Endothelial cell (in vitro differentiated cells): ENCODE results near the gene ADAMTS20. TPM values are rescaled to one million over a fixed set of nuclear protein-coding genes. Genes with fewer than 3 reads are reported as not detected.

Experiments used
- DNase-seq: peaks from one replicate; pipeline ENCODE4 v3.0.0; 2021; ENCODE audit warnings: low spot score
- H3K27ac Mint-ChIP-seq: one replicate; pipeline ENCODE4 v1.8.0; 2021; ENCODE audit warnings: mixed read lengths, inconsistent platforms; ENCODE audit not compliant: unreplicated experiment
- H3K27me3 Mint-ChIP-seq: one replicate; pipeline ENCODE4 v1.8.0; 2021; ENCODE audit warnings: mild to moderate bottlenecking, moderate library complexity, mixed read lengths, inconsistent platforms; ENCODE audit not compliant: unreplicated experiment
- H3K36me3 Mint-ChIP-seq: one replicate; pipeline ENCODE4 v1.8.0; 2021; ENCODE audit warnings: mild to moderate bottlenecking, low read depth, mixed read lengths, inconsistent platforms; ENCODE audit not compliant: unreplicated experiment
- H3K4me1 Mint-ChIP-seq: one replicate; pipeline ENCODE4 v1.8.0; 2021; ENCODE audit warnings: mild to moderate bottlenecking, mixed read lengths, inconsistent platforms; ENCODE audit not compliant: unreplicated experiment
- H3K4me3 Mint-ChIP-seq: one replicate; pipeline ENCODE4 v1.8.0; 2021; ENCODE audit warnings: mild to moderate bottlenecking, mixed read lengths, inconsistent platforms; ENCODE audit not compliant: unreplicated experiment
- H3K9me3 Mint-ChIP-seq: one replicate; pipeline ENCODE4 v1.8.0; 2021; ENCODE audit warnings: mixed read lengths, inconsistent platforms; ENCODE audit not compliant: unreplicated experiment
- total RNA-seq: library from RNA; stranded (reverse); fragmentation: NEBNext Ultra II Directional; extraction: Animal tissue kit (Norgen Biotek cat#: 25700); gene quantifications from one replicate; pipeline ENCODE4 v1.2.1, GENCODE V29; 2021; ENCODE audit not compliant: unreplicated experiment
- TF ChIP-seq, protein P1 (sequence below): fragments of 200-600 bp; sonication (generic); IDR thresholded peaks from one replicate; pipeline ENCODE4 v1.5.0; 2021; ENCODE audit warnings: antibody characterized with exemption; ENCODE audit not compliant: unreplicated experiment

ADAMTS20 gene
- total RNA-seq, 1 donor from 2014 or later: 0.15 TPM

DNA sequence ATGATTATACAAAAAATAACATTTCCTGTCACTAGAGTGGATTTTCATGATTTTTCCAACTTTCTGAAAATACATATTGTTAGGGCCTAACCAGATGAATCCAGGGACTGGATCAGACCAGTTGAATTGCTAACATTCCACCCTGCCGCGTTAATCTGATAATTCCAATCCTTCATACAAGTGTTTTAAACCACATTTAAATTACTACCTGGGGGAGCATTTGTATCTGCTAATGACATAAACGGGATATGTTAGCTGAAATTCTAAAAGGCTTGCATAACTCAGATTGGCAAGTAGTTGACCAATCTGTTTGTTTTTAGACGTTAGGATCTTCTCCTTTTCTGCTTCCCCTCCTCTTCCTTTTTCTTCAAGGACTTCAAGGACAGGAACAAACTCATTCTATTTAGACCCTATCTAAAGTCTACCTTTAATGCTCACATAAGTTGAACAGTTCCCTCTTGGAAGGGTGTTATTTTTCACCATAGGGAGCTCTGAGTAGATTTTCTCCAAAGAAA, 239.0 kb downstream of the ADAMTS20 start:
- Mint-ChIP-seq H3K9me3 (no peaks in the 10 kb centered on the region), H3K27me3 (no peaks in the 10 kb centered on the region), H3K36me3 (no peaks in the 10 kb centered on the region), H3K27ac (no peak overlapping the region), H3K4me3 (no peak overlapping the region), H3K4me1 (no peaks in the 10 kb centered on the region)
- DNase-seq: no peak
- TF ChIP-seq, protein P1, sequence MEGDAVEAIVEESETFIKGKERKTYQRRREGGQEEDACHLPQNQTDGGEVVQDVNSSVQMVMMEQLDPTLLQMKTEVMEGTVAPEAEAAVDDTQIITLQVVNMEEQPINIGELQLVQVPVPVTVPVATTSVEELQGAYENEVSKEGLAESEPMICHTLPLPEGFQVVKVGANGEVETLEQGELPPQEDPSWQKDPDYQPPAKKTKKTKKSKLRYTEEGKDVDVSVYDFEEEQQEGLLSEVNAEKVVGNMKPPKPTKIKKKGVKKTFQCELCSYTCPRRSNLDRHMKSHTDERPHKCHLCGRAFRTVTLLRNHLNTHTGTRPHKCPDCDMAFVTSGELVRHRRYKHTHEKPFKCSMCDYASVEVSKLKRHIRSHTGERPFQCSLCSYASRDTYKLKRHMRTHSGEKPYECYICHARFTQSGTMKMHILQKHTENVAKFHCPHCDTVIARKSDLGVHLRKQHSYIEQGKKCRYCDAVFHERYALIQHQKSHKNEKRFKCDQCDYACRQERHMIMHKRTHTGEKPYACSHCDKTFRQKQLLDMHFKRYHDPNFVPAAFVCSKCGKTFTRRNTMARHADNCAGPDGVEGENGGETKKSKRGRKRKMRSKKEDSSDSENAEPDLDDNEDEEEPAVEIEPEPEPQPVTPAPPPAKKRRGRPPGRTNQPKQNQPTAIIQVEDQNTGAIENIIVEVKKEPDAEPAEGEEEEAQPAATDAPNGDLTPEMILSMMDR: no peak

DNA sequence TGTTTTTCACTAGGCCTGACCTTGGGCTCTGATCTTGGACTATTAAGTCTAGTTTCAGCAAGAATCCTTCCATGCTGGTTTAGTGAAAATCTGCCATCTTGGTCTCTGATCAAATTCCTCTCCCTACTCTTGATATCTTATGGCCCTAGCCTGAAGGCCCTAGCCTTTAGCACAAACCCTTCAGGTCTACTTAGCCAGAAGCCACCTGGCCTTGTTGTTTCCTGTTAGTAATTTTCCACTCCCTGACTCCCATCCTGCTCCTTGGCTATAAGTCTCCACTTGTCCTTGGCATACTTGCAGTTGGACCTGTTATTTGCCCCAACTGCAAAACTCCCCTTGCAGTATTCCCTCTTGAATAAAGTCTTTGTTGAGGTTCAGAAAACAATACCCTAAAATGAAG, 241.4 kb downstream of the ADAMTS20 start:
- Mint-ChIP-seq H3K4me3 (no peak overlapping the region), H3K27me3 (no peaks in the 10 kb centered on the region), H3K4me1 (no peaks in the 10 kb centered on the region), H3K9me3 (no peaks in the 10 kb centered on the region), H3K36me3 (no peaks in the 10 kb centered on the region), H3K27ac (no peak overlapping the region)
- no peak for DNase-seq
- TF ChIP-seq, protein P1: no peak

DNA sequence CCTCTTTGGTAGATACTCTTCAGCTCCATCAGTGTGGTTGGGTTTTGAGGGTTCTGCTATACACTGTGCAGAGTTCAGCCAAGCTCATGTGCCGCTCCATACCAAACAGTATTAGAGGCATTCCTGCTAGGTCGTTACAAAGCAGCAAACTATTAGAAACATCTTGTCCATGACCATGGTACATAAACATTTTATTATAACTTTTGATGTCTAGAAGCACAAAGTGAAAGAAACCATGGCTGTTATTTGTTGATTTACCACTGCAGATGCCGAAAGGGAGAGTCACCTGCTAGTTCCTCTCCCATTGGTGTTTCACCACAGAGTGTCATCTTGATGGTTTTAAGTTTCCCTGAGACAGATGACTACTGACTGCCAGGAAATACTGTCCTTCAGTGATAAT, 242.0 kb downstream of the ADAMTS20 start:
- H3K4me3 Mint-ChIP-seq: no peak overlapping the region
- no peak overlapping the region for H3K27ac Mint-ChIP-seq
- TF ChIP-seq, protein P1: no peak
- peaks cover under 1% of the 10 kb centered on the region for H3K27me3 Mint-ChIP-seq
- no peaks in the 10 kb centered on the region for H3K4me1 Mint-ChIP-seq
- H3K36me3 Mint-ChIP-seq: no peaks in the 10 kb centered on the region
- DNase-seq: no peak
- H3K9me3 Mint-ChIP-seq: no peaks in the 10 kb centered on the region

DNA sequence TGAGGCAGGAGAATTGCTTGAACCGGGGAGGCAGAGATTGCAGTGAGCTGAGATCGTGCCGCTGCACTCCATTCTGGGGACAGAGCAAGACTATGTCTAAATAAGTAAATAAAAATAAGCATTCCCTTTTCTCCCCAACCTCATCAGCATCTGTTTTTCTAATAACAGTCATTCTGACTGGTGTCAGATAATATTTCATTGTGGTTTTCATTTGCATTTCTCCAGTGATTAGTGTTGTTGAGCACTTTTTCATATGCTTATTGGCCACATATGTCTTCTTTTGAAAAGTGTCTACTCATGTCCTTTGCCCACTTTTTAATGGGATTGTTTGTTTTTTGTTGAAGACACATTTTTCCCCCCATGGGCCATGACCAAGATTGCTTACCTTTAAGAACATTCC, 243.2 kb downstream of the ADAMTS20 start:
- Mint-ChIP-seq H3K36me3 (no peaks in the 10 kb centered on the region), H3K9me3 (no peaks in the 10 kb centered on the region), H3K27me3 (peaks cover 3% of the 10 kb centered on the region), H3K4me3 (no peak overlapping the region), H3K4me1 (peaks cover 4% of the 10 kb centered on the region), H3K27ac (no peak overlapping the region)
- TF ChIP-seq, protein P1: no peak
- no peak for DNase-seq

DNA sequence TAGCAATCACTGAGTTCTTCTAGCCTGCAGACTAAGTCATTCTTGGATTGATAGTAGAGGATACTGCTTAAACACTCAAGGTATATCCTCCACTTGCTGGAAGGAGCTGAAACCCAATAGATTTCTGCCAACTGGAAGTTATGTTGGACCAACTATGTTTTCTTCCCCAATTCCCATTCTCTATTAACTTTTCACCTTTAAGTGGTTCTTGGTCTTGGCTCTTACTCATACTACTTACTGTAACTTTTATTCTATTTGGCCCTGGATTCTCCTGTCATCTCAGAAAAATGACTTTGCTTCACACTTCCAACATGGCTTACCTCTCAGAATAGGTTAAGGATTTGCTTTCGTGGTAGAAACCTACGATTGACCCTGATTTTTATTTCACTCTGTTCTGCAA, 244.9 kb downstream of the ADAMTS20 start:
- H3K9me3 Mint-ChIP-seq: no peaks in the 10 kb centered on the region
- peaks cover 3% of the 10 kb centered on the region for H3K27me3 Mint-ChIP-seq
- H3K27ac Mint-ChIP-seq: no peak overlapping the region
- H3K36me3 Mint-ChIP-seq: no peaks in the 10 kb centered on the region
- H3K4me1 Mint-ChIP-seq: peaks cover 4% of the 10 kb centered on the region
- no peak for DNase-seq
- H3K4me3 Mint-ChIP-seq: no peak overlapping the region
- TF ChIP-seq, protein P1: no peak
